Esophagus muscularis mucosa (tissue), 4 donors: ENCODE data around the gene PTPRN2.

Experiments
- EP300 ChIP-seq: sonication (generic); formaldehyde crosslinking; IDR thresholded peaks from one replicate; pipeline ENCODE4 v1.6.1; 2017; ENCODE audit warnings: antibody characterized with exemption
- POLR2A ChIP-seq: fragments of 450-650 bp; IDR thresholded peaks from one replicate; pipeline ENCODE4 v1.6.1; 2017; ENCODE audit warnings: antibody characterized with exemption, moderate library complexity, mild to moderate bottlenecking, low read depth
- POLR2AphosphoS5 ChIP-seq, 2 donors: sonication (generic); formaldehyde crosslinking; IDR thresholded peaks; one replicate each; pipeline ENCODE4 v1.6.1; 2017; ENCODE audit warnings: antibody characterized with exemption in 2 of 2
- TF ChIP-seq, protein P1 (sequence below), 3 experiments: fragments of 200-600 bp in 2 of 3; fragments of 450-650 bp in 1 of 3; sonication (generic) in 2 of 3; IDR thresholded peaks; one replicate each; pipeline ENCODE4 v1.5.1; 2017 to 2019; ENCODE audit warnings: antibody characterized with exemption in 3 of 3, mild to moderate bottlenecking in 2 of 3, moderate library complexity in 1 of 3

- TF ChIP-seq POLR2A (no peak), EP300 (no peak), POLR2AphosphoS5 (IDR thresholded peaks at IDR 0.05) (no peak)
- TF ChIP-seq, protein P1, sequence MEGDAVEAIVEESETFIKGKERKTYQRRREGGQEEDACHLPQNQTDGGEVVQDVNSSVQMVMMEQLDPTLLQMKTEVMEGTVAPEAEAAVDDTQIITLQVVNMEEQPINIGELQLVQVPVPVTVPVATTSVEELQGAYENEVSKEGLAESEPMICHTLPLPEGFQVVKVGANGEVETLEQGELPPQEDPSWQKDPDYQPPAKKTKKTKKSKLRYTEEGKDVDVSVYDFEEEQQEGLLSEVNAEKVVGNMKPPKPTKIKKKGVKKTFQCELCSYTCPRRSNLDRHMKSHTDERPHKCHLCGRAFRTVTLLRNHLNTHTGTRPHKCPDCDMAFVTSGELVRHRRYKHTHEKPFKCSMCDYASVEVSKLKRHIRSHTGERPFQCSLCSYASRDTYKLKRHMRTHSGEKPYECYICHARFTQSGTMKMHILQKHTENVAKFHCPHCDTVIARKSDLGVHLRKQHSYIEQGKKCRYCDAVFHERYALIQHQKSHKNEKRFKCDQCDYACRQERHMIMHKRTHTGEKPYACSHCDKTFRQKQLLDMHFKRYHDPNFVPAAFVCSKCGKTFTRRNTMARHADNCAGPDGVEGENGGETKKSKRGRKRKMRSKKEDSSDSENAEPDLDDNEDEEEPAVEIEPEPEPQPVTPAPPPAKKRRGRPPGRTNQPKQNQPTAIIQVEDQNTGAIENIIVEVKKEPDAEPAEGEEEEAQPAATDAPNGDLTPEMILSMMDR (IDR thresholded peaks at IDR 0.05), result no peak
These were observed 100.7 kb downstream of the PTPRN2 start for GRCh38 chr7:158486919-158487318.
